HEK293 (cell line): ENCODE data around the gene CRYBA4.
A peak's percentile ranks its signal among the peaks of the same experiment; 100 is the strongest.

Source experiments
- CTCF ChIA-PET: fragments of 350-600 bp; formaldehyde crosslinking; extraction: SDS; loops from one replicate; lab custom pipeline; 2021; ENCODE audit warnings: antibody characterized with exemption; lab: Yijun Ruan, JAX
- POLR2A ChIA-PET: fragments of 300-600 bp; formaldehyde crosslinking; extraction: SDS; loops from one replicate; lab custom pipeline; 2020; ENCODE audit warnings: antibody characterized with exemption, inconsistent platforms; lab: Yijun Ruan, JAX
- H3K27ac ChIP-seq: fragments of 200-500 bp; sonication (Bioruptor generic); 2 replicates; pipeline ENCODE4 v1.5.1; 2014; ENCODE audit warnings: low read depth, low read length, control low read depth, inconsistent platforms; ENCODE audit errors: extremely low read depth
- H3K36me3 ChIP-seq, 2 experiments: fragments of 200-500 bp in 1 of 2; sonication (Bioruptor generic) in 1 of 2; 1 replicate in 1 of 2; 2 replicates in 1 of 2; pipeline ENCODE4 v1.5.1; 2014 to 2017; ENCODE audit warnings: inconsistent platforms in 2 of 2, low read length in 2 of 2; ENCODE audit not compliant: control insufficient read depth in 2 of 2, insufficient read depth in 1 of 2
- H3K4me1 ChIP-seq: fragments of 200-500 bp; sonication (Bioruptor generic); 2 replicates; pipeline ENCODE4 v1.5.1; 2014; ENCODE audit warnings: mild to moderate bottlenecking, low read length, inconsistent platforms; ENCODE audit not compliant: control insufficient read depth, insufficient read depth
- H3K4me3 ChIP-seq: 2 replicates; pipeline ENCODE4 v1.5.1; 2011; ENCODE audit warnings: low read depth, mild to moderate bottlenecking, control low read depth, low read length, moderate library complexity
- H3K9me3 ChIP-seq: fragments of 200-500 bp; sonication (Bioruptor generic); 2 replicates; pipeline ENCODE4 v1.5.1; 2014; ENCODE audit warnings: low read depth, low read length, inconsistent platforms; ENCODE audit not compliant: control insufficient read depth, insufficient read depth
- ELK4 ChIP-seq: IDR thresholded peaks from 2 replicates; pipeline ENCODE4 v1.6.1; 2011; ENCODE audit warnings: mild to moderate bottlenecking, low read depth, low read length, borderline replicate concordance
- GLIS2 ChIP-seq: fragments of 450-650 bp; formaldehyde crosslinking; IDR thresholded peaks from 2 replicates; pipeline ENCODE4 v1.5.1; 2016; ENCODE audit warnings: missing biosample characterization, missing genetic modification characterization
- HOXA7 ChIP-seq: sonication (generic); formaldehyde crosslinking; IDR thresholded peaks from 2 replicates; pipeline ENCODE4 v1.8.1; 2022; ENCODE audit warnings: missing genetic modification reagents, borderline replicate concordance
- KLF10 ChIP-seq: fragments of 450-650 bp; IDR thresholded peaks from 2 replicates; pipeline ENCODE4 v1.5.1; 2018; ENCODE audit warnings: missing biosample characterization, mild to moderate bottlenecking, missing genetic modification characterization
- MZF1 ChIP-seq: fragments of 450-650 bp; formaldehyde crosslinking; IDR thresholded peaks from 2 replicates; pipeline ENCODE4 v1.5.1; 2017; ENCODE audit warnings: missing biosample characterization, missing genetic modification characterization, borderline replicate concordance
- SALL2 ChIP-seq: fragments of 450-650 bp; formaldehyde crosslinking; IDR thresholded peaks from 2 replicates; pipeline ENCODE4 v1.5.0; 2017; ENCODE audit warnings: missing biosample characterization, mild to moderate bottlenecking, missing genetic modification characterization, borderline replicate concordance
- SCRT1 ChIP-seq: fragments of 450-650 bp; formaldehyde crosslinking; IDR thresholded peaks from 2 replicates; pipeline ENCODE4 v1.5.1; 2016; ENCODE audit warnings: missing biosample characterization, missing genetic modification characterization, borderline replicate concordance
- SP3 ChIP-seq: fragments of 450-650 bp; formaldehyde crosslinking; IDR thresholded peaks from 2 replicates; pipeline ENCODE4 v1.5.1; 2016; ENCODE audit warnings: missing biosample characterization, missing genetic modification characterization
- ZBTB1 ChIP-seq: fragments of 450-650 bp; formaldehyde crosslinking; IDR thresholded peaks from 2 replicates; pipeline ENCODE4 v1.5.1; 2016; ENCODE audit warnings: missing biosample characterization, missing genetic modification characterization
- ZBTB11 ChIP-seq: fragments of 450-650 bp; formaldehyde crosslinking; conservative IDR thresholded peaks from 2 replicates; pipeline ENCODE4 v1.5.1; 2016; ENCODE audit warnings: low read depth, missing biosample characterization, missing genetic modification characterization
- ZBTB17 ChIP-seq: fragments of 450-650 bp; formaldehyde crosslinking; IDR thresholded peaks from 2 replicates; pipeline ENCODE4 v1.5.1; 2016; ENCODE audit warnings: missing biosample characterization, missing genetic modification characterization
- ZFP41 ChIP-seq: fragments of 450-650 bp; formaldehyde crosslinking; IDR thresholded peaks from 2 replicates; pipeline ENCODE4 v1.5.1; 2016; ENCODE audit warnings: missing biosample characterization, missing genetic modification characterization, borderline replicate concordance
- ZNF214 ChIP-seq: fragments of 450-650 bp; formaldehyde crosslinking; IDR thresholded peaks from 2 replicates; pipeline ENCODE4 v1.5.1; 2017; ENCODE audit warnings: missing biosample characterization, mild to moderate bottlenecking, missing genetic modification characterization, borderline replicate concordance
- ZNF26 ChIP-seq: fragments of 450-650 bp; formaldehyde crosslinking; IDR thresholded peaks from 2 replicates; pipeline ENCODE4 v1.5.1; 2016; ENCODE audit warnings: missing biosample characterization, missing genetic modification characterization
- ZNF510 ChIP-seq: fragments of 450-650 bp; formaldehyde crosslinking; IDR thresholded peaks from 2 replicates; pipeline ENCODE4 v1.5.1; 2018; ENCODE audit warnings: mild to moderate bottlenecking, missing genetic modification characterization, missing biosample characterization; ENCODE audit not compliant: insufficient replicate concordance
- ZNF555 ChIP-seq: fragments of 450-650 bp; formaldehyde crosslinking; conservative IDR thresholded peaks from 2 replicates; pipeline ENCODE4 v1.5.1; 2017; ENCODE audit warnings: missing biosample characterization, mild to moderate bottlenecking, missing genetic modification characterization, inconsistent platforms
- ZNF623 ChIP-seq: fragments of 450-650 bp; formaldehyde crosslinking; IDR thresholded peaks from 2 replicates; pipeline ENCODE4 v1.5.1; 2016; ENCODE audit warnings: missing biosample characterization, missing genetic modification characterization
- ZNF654 ChIP-seq: fragments of 450-650 bp; formaldehyde crosslinking; IDR thresholded peaks from 2 replicates; pipeline ENCODE4 v1.5.1; 2016; ENCODE audit warnings: low read depth, missing biosample characterization, missing genetic modification characterization
- ZNF830 ChIP-seq: fragments of 450-650 bp; IDR thresholded peaks from 2 replicates; pipeline ENCODE4 v1.5.0; 2018; ENCODE audit warnings: missing biosample characterization, missing genetic modification characterization, low read depth, mild to moderate bottlenecking, moderate library complexity
- ZNF843 ChIP-seq: fragments of 450-650 bp; formaldehyde crosslinking; IDR thresholded peaks from 2 replicates; pipeline ENCODE4 v1.5.1; 2016; ENCODE audit warnings: missing biosample characterization, missing genetic modification characterization
- ZSCAN16 ChIP-seq: fragments of 450-650 bp; formaldehyde crosslinking; IDR thresholded peaks from 2 replicates; pipeline ENCODE4 v1.5.1; 2016; ENCODE audit warnings: missing biosample characterization, missing genetic modification characterization
- ZSCAN30 ChIP-seq: fragments of 450-650 bp; IDR thresholded peaks from 2 replicates; pipeline ENCODE4 v1.5.1; 2018; ENCODE audit warnings: missing biosample characterization, mild to moderate bottlenecking, missing genetic modification characterization, moderate library complexity
- ZXDB ChIP-seq: fragments of 450-650 bp; formaldehyde crosslinking; IDR thresholded peaks from 2 replicates; pipeline ENCODE4 v1.5.1; 2016; ENCODE audit warnings: missing biosample characterization, missing genetic modification characterization
- TF ChIP-seq, protein P1 (sequence below): fragments of 450-650 bp; formaldehyde crosslinking; IDR thresholded peaks from 2 replicates; pipeline ENCODE4 v1.5.1; 2016; ENCODE audit warnings: missing biosample characterization, missing genetic modification characterization

CRYBA4 gene

GRCh38 chr22:26672590-26673468 is 51.1 kb downstream of the CRYBA4 start (continued):
- TF ChIP-seq ZNF623 (tag by site-specific recombination) (no peak), ZNF654 (tag by site-specific recombination) (peak; percentile 24; the same call in 1 of the 2 replicates), SCRT1 (no peak), ZNF555 (no peak), ZBTB1 (no peak), HOXA7 (CRISPR knock-in tag) (no peak), ZNF843 (no peak), ZFP41 (tag by site-specific recombination) (no peak), ZNF830 (tag by site-specific recombination) (no peak), ZSCAN30 (peak; percentile 24; the same call in 1 of the 2 replicates), ELK4 (peak; percentile 89), ZNF26 (tag by site-specific recombination) (no peak), ZNF214 (tag by site-specific recombination) (no peak), SALL2 (tag by site-specific recombination) (no peak), ZNF510 (tag by site-specific recombination) (no peak), ZXDB (tag by site-specific recombination) (peak; percentile 75; the same call in 1 of the 2 replicates)
- TF ChIP-seq, all 188 proteins: peak for 40

DNA sequence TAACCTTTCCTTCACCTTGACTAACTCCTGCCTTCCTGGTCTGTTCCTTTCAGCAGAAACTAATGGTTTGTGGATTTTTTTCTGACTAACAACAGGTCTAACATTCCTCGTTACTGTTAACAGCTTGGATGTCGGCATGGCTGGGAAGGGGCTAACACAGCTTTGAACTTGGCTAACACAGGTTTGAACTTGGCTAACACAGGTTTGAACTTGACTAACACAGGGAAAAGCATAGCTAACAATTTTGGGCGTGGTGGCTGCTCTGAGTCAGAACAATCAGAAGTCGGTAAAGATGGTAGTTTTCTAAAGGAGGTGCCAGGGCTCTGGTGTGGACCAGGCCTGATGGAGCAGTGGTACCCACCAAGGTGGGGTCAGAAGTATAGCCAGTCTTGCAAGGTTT is 51.7 kb downstream of the CRYBA4 start:
- TF ChIP-seq ZBTB11: no peak
- no peak for TF ChIP-seq ZSCAN16
- no peak for TF ChIP-seq GLIS2
- TF ChIP-seq, protein P1, sequence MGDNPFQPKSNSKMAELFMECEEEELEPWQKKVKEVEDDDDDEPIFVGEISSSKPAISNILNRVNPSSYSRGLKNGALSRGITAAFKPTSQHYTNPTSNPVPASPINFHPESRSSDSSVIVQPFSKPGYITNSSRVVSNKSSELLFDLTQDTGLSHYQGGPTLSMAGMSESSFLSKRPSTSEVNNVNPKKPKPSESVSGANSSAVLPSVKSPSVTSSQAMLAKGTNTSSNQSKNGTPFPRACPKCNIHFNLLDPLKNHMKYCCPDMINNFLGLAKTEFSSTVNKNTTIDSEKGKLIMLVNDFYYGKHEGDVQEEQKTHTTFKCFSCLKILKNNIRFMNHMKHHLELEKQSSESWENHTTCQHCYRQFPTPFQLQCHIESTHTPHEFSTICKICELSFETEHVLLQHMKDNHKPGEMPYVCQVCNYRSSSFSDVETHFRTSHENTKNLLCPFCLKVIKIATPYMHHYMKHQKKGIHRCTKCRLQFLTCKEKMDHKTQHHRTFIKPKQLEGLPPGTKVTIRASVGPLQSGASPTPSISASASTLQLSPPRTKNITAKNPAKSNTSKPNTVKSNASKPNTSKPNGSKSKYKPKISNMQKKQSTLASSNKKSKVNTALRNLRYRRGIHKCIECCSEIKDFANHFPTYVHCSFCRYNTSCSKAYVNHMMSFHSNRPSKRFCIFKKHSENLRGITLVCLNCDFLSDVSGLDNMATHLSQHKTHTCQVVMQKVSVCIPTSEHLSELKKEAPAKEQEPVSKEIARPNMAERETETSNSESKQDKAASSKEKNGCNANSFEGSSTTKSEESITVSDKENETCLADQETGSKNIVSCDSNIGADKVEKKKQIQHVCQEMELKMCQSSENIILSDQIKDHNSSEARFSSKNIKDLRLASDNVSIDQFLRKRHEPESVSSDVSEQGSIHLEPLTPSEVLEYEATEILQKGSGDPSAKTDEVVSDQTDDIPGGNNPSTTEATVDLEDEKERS (tag by site-specific recombination): no peak
- TF ChIP-seq ZBTB17 (tag by site-specific recombination): no peak
- TF ChIP-seq MZF1 (tag by site-specific recombination): no peak
- no peak for TF ChIP-seq SP3 (tag by site-specific recombination)
- no peak for TF ChIP-seq KLF10 (tag by site-specific recombination)
- ChIA-PET POLR2A (interaction anchor here (1.1 to 1.5 kb wide), 2 partner anchors 8 to 12 kb away, joined by 3 to 5 read pairs; no protein-coding TSS in a partner anchor), CTCF (interaction anchor here (0.6 to 4.8 kb wide), 25 partner anchors 10 to 1600 kb away, joined by 3 to 30 read pairs (median 3); no protein-coding TSS in a partner anchor)
- H3K9me3 ChIP-seq: no peaks in the 10 kb centered on the region
- H3K4me1 ChIP-seq: peaks cover 4% of the 10 kb centered on the region; the same call in 1 of the 2 replicates
- H3K27ac ChIP-seq: peak overlapping the region; percentile 73
- peak overlapping the region; percentile 69 for H3K4me3 ChIP-seq
- H3K36me3 ChIP-seq: no peaks in the 10 kb centered on the region
